B cell (primary cell): ENCODE measurements around the gene GYPC. TPM values are rescaled to one million over a fixed set of nuclear protein-coding genes. Genes with fewer than 3 reads are reported as not detected.

ENCODE experiments used
- ATAC-seq: fragments of 200-7000 bp; cut with Tn5 transposase; one replicate; pipeline ENCODE4 v1.10.0; 2021; ENCODE audit warnings: low read depth, mild to moderate bottlenecking, moderate number of reproducible peaks, moderate library complexity
- CTCF ChIA-PET: fragments of 350-600 bp; sonication (Branson Sonifier 250); formaldehyde crosslinking; loops from one replicate; lab custom pipeline; 2021; ENCODE audit warnings: antibody characterized with exemption, inconsistent platforms; lab: Charles Lee
- POLR2A ChIA-PET: fragments of 350-600 bp; sonication (Branson Sonifier 250); formaldehyde crosslinking; loops from one replicate; lab custom pipeline; 2021; ENCODE audit warnings: antibody characterized with exemption; lab: Charles Lee
- DNase-seq: peaks from one replicate; pipeline ENCODE4 v3.0.0; 2013
- H2AFZ ChIP-seq: 2 replicates; pipeline ENCODE4 v1.6.1; 2012; ENCODE audit warnings: mild to moderate bottlenecking, low read depth, low read length; ENCODE audit not compliant: insufficient read depth, poor library complexity, severe bottlenecking
- H3K27ac ChIP-seq, 2 donors: 1 replicate in 1 of 2; 2 replicates in 1 of 2; pipeline ENCODE4 v1.5.1; 2012 to 2013; ENCODE audit warnings: low read length in 2 of 2, mild to moderate bottlenecking in 2 of 2, moderate library complexity in 1 of 2
- H3K27me3 ChIP-seq, 4 experiments: fragments of 200-600 bp in 1 of 4; sonication (generic) in 1 of 4; replicated peaks in 1 of 4; 1 replicate in 2 of 4; 2 replicates in 2 of 4; pipeline versions ENCODE4 v1.6.1 to v1.7.0; 2013 to 2016; ENCODE audit warnings: low read length in 3 of 4, mild to moderate bottlenecking in 2 of 4, mixed read lengths in 1 of 4, moderate library complexity in 1 of 4; ENCODE audit not compliant: insufficient read depth in 4 of 4, control insufficient read depth in 3 of 4; ENCODE audit errors: control extremely low read depth in 1 of 4
- H3K36me3 ChIP-seq, 2 experiments: replicated peaks in 1 of 2; 1 replicate in 1 of 2; 2 replicates in 1 of 2; pipeline versions ENCODE4 v1.6.1 to v1.7.1; 2013; ENCODE audit warnings: low read length in 1 of 2; ENCODE audit not compliant: insufficient read depth in 2 of 2, control insufficient read depth in 1 of 2; ENCODE audit errors: control extremely low read depth in 1 of 2, extremely low read depth in 1 of 2
- H3K4me1 ChIP-seq, 2 donors: fragments of 200-600 bp in 1 of 2; sonication (generic) in 1 of 2; 1 replicate in 1 of 2; 2 replicates in 1 of 2; pipeline versions ENCODE4 v1.5.1 to v1.6.1; 2013 to 2017; ENCODE audit warnings: low read length in 2 of 2; ENCODE audit not compliant: control insufficient read depth in 2 of 2, insufficient read depth in 2 of 2
- H3K4me2 ChIP-seq: replicated peaks from 2 replicates; pipeline ENCODE3; 2012; ENCODE audit warnings: mild to moderate bottlenecking, low read depth, low read length; ENCODE audit not compliant: poor library complexity, severe bottlenecking
- H3K4me3 ChIP-seq, 5 experiments: fragments of 200-600 bp in 1 of 5; sonication (generic) in 1 of 5; 1 replicate in 3 of 5; 2 replicates in 2 of 5; pipeline versions ENCODE4 v1.5.1 to v1.7.0; 2011 to 2016; ENCODE audit warnings: low read length in 4 of 5, mild to moderate bottlenecking in 4 of 5, low read depth in 2 of 5, control low read depth in 1 of 5, moderate library complexity in 1 of 5; ENCODE audit not compliant: insufficient read depth in 1 of 5; ENCODE audit errors: control extremely low read depth in 1 of 5, extremely low read depth in 1 of 5
- H3K79me2 ChIP-seq: fragments of 200-600 bp; sonication (generic); one replicate; pipeline ENCODE4 v1.6.0; 2016; ENCODE audit warnings: low read length; ENCODE audit not compliant: control insufficient read depth, insufficient read depth
- H3K9ac ChIP-seq: fragments of 200-600 bp; sonication (generic); 2 replicates; pipeline ENCODE4 v1.6.1; 2017; ENCODE audit warnings: mild to moderate bottlenecking, low read length, moderate library complexity
- H3K9me3 ChIP-seq, 3 donors: one replicate each; pipeline versions ENCODE4 v1.6.1 to v1.7.1; 2013; ENCODE audit warnings: low read length in 2 of 3; ENCODE audit not compliant: control insufficient read depth in 2 of 3, insufficient read depth in 1 of 3; ENCODE audit errors: control extremely low read depth in 1 of 3
- H4K20me1 ChIP-seq: 2 replicates; pipeline ENCODE4 v1.6.0; 2012; ENCODE audit warnings: mild to moderate bottlenecking, low read length; ENCODE audit not compliant: insufficient read depth, control insufficient read depth, poor library complexity, severe bottlenecking
- H3K27ac Mint-ChIP-seq: one replicate; pipeline ENCODE4 v1.8.0; 2021; ENCODE audit warnings: mixed read lengths
- H3K27me3 Mint-ChIP-seq: one replicate; pipeline ENCODE4 v1.8.0; 2021; ENCODE audit warnings: mixed read lengths
- H3K4me1 Mint-ChIP-seq: one replicate; pipeline ENCODE4 v1.8.0; 2021; ENCODE audit warnings: mixed read lengths
- H3K4me3 Mint-ChIP-seq: one replicate; pipeline ENCODE4 v1.8.0; 2021; ENCODE audit warnings: mixed read lengths
- H3K9me3 Mint-ChIP-seq: one replicate; pipeline ENCODE4 v1.8.0; 2022; ENCODE audit warnings: mixed read lengths; ENCODE audit not compliant: insufficient read depth
- EZH2 ChIP-seq: IDR thresholded peaks from 2 replicates; pipeline ENCODE4 v1.6.1; 2012; ENCODE audit warnings: borderline replicate concordance, low read depth, mild to moderate bottlenecking, moderate library complexity, low read length; ENCODE audit not compliant: insufficient read depth, poor library complexity, severe bottlenecking
- WGBS: methylation state at CpG from one replicate; pipeline ENCODE4 v1.1.5; 2013; ENCODE audit warnings: missing lambda C conversion rate; ENCODE audit not compliant: insufficient coverage; 5-methylcytosine and 5-hydroxymethylcytosine counted together
- intact Hi-C: fragments of 100-400 bp; cut with micrococcal nuclease; formaldehyde crosslinking; loops from one replicate; pipeline ENCODE4 v1.10.0; 2022
- polyA plus RNA-seq: library from polyadenylated mRNA; depleted of rRNA; stranded (reverse); fragments of >200 nt; gene quantifications from 2 replicates; pipeline ENCODE4 v1.2.3, GENCODE V29; 2012
- total RNA-seq, 2 donors: library from RNA; stranded (reverse); fragments of 120-200 nt in 1 of 2; gene quantifications; 1 replicate in 1 of 2; 2 replicates in 1 of 2; pipeline versions ENCODE4 v1.2.3 to v1.2.4, GENCODE V29; 2013 to 2022
- TF ChIP-seq, protein P1 (sequence below): fragments of 200-600 bp; IDR thresholded peaks from one replicate; pipeline ENCODE4 v1.8.0; 2022; ENCODE audit warnings: antibody characterized with exemption, mild to moderate bottlenecking

GYPC gene
- total and polyA plus RNA-seq, 2 donors (not counting 1 experiment from before 2014, with no cell fraction given): 48.8 to 111 TPM

DNA sequence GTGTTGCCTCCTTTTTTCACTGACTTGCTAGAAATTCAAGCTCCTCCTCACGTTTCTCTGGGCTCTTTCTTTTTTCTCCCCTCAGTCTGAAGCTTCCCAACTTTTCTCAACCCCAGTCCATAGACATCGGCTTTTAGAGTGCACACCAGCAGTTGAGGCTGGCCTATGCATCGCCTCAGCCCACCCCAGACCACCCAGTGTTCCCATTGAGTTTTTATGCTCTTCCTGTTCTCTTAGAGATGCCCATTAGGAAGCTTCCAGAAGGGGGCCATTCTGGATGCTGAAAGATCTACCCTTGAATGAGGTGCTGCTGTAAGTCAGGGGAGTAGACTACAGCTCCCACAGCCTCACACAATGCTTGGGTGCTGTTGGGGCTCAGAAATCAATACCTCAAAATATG lies 12.0 kb upstream of the GYPC start:
- TF ChIP-seq EZH2: no peak
- TF ChIP-seq, protein P1, sequence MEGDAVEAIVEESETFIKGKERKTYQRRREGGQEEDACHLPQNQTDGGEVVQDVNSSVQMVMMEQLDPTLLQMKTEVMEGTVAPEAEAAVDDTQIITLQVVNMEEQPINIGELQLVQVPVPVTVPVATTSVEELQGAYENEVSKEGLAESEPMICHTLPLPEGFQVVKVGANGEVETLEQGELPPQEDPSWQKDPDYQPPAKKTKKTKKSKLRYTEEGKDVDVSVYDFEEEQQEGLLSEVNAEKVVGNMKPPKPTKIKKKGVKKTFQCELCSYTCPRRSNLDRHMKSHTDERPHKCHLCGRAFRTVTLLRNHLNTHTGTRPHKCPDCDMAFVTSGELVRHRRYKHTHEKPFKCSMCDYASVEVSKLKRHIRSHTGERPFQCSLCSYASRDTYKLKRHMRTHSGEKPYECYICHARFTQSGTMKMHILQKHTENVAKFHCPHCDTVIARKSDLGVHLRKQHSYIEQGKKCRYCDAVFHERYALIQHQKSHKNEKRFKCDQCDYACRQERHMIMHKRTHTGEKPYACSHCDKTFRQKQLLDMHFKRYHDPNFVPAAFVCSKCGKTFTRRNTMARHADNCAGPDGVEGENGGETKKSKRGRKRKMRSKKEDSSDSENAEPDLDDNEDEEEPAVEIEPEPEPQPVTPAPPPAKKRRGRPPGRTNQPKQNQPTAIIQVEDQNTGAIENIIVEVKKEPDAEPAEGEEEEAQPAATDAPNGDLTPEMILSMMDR: no peak
- H3K4me3 Mint-ChIP-seq: no peak overlapping the region
- peak overlapping the region; percentile 91 for H3K27ac Mint-ChIP-seq
- Histone ChIP-seq H3K27me3 (no peaks in the 10 kb centered on the region), H3K79me2 (no peaks in the 10 kb centered on the region), H3K4me2 (peak overlapping the region; percentile 34), H4K20me1 (no peaks in the 10 kb centered on the region), H3K4me1 (peaks cover 19 to 22% of the 10 kb centered on the region in 2 donors), H3K9me3 (peaks cover 0 to 6% (median 0%) of the 10 kb centered on the region in 3 donors), H2AFZ (peak overlapping the region; percentile 53), H3K4me3 (no peak overlapping the region), H3K36me3 (no peaks in the 10 kb centered on the region), H3K9ac (no peak overlapping the region), H3K27ac (peak overlapping the region; percentile 69 to 87)
- WGBS: 92% methylated on average over 2 of the region's 3 CpGs
- ATAC-seq: no peak
- peaks cover 20% of the 10 kb centered on the region for H3K4me1 Mint-ChIP-seq
- H3K9me3 Mint-ChIP-seq: no peaks in the 10 kb centered on the region
- DNase-seq: no peak
- CTCF ChIA-PET: no interaction called here
- H3K27me3 Mint-ChIP-seq: no peaks in the 10 kb centered on the region
- POLR2A ChIA-PET: no interaction called here
- intact Hi-C loops: loop anchor here (1.0 kb wide), 1 partner anchor 12 kb away; the partner anchor contains the start of gene GYPC

DNA sequence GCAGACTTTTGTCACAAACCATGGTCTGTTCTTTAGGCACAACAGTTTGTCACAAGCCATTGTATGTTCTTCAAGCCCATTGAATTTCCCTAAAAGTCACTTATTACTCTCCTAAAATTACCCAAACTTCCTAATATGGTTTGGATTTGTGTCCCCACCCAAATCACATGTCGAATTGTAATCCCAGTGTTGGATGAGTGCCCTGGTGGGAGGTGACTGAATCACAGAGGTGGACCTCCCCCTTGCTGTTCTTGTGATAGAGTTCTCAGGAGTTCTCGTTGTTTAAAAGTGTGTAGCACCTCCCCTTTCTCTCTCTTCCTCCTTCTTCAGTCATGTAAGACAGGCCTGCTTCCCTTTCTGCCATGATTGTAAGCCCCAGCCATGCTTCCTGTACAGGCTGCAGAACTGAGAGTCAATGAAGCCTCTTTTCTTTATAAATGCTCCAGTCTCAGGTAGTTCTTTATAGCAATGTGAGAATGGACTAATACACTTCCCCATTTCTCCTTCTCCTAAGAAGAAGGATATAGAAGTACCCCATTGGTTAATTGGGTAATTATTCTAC lies 11.2 kb upstream of the GYPC start:
- ATAC-seq: peak; percentile 90
- POLR2A ChIA-PET: interaction anchor here (1.3 kb wide), 1 partner anchor 13 kb away, joined by 4 read pairs; no protein-coding TSS in a partner anchor
- Histone ChIP-seq H4K20me1 (no peaks in the 10 kb centered on the region), H3K79me2 (no peaks in the 10 kb centered on the region), H3K4me2 (peak overlapping the region; percentile 34), H3K36me3 (no peaks in the 10 kb centered on the region), H3K4me1 (peaks cover 19 to 22% of the 10 kb centered on the region in 2 donors), H2AFZ (peak overlapping the region; percentile 53), H3K27me3 (no peaks in the 10 kb centered on the region), H3K4me3 (no peak overlapping the region), H3K9ac (peak overlapping the region; percentile 4), H3K9me3 (peaks cover 0 to 6% (median 0%) of the 10 kb centered on the region in 3 donors), H3K27ac (peak overlapping the region; percentile 69 to 87)
- CTCF ChIA-PET: no interaction called here
- Mint-ChIP-seq H3K27ac (peak overlapping the region; percentile 91), H3K27me3 (no peaks in the 10 kb centered on the region), H3K4me3 (peak overlapping the region; percentile 17), H3K9me3 (no peaks in the 10 kb centered on the region), H3K4me1 (peaks cover 20% of the 10 kb centered on the region)
- intact Hi-C loops: loop anchor here (1.0 kb wide), 1 partner anchor 12 kb away; the partner anchor contains the start of gene GYPC
- peak; percentile 79 for DNase-seq
- no CpG with 5 or more reads among the region's 2 CpGs for WGBS
- no peak for TF ChIP-seq EZH2
- TF ChIP-seq, protein P1: no peak
